HuH-7.5 (cell line): ENCODE measurements around the gene UEVLD.

Source experiments
- DNase-seq: peaks from one replicate; pipeline ENCODE4 v3.0.0; 2011; ENCODE audit warnings: low spot score

Gene UEVLD

DNA sequence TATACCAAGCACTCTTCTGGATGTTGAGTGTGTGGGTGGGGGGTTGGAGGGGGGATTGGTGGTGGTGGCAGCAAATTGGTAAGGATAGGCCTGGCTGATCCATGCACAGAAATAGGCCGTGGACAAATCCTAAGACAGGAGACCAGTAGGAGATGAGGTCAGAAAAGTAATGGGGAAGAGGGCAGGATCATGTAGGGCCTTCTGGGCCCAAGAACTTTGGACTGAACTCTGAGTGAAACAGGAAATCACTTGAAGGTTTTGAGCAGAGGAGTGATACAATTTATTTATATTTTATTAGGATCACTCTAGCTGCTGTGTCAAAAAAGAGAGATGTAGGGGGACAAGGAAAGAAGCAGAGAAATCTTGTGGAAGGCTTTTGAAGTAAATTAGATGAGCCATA lies 90.5 kb downstream of the UEVLD start:
- no peak for DNase-seq

DNA sequence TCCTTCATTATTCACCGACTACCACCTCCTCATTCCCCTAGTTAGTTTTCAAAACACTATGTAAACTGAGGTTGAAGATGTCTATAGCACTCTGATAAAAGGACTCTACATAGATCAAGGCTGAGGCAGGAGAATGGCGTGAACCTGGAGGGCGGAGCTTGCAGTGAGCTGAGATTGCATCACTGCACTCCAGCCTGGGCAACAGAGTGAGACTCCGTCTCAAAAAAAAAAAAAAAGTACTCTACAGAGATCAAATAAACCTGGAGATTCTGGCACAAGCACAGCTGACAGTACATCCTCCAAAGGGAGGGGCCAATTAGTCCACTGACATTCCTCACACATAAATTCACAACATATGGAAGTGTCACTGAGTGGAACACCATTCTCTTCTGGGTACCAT lies 92.8 kb downstream of the UEVLD start:
- no peak for DNase-seq

DNA sequence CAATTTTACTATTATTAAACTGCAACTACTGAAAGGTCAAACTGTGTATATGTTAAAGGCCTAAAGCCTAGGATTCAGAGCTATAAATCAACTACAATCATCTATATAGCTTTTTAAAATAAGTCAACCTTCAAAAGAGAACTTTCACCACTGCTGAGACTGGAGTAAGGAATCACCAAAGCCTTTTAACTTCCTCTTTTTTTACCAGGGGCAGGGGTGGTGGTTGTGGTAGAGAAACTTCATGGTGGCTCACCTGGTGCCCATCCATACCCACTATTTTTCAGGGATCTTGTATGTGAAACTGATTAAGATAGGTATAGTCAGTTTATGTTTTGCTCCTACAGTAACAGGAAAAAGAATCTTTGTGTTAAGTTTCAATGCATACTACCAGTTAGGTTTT lies 93.3 kb downstream of the UEVLD start:
- no peak for DNase-seq

DNA sequence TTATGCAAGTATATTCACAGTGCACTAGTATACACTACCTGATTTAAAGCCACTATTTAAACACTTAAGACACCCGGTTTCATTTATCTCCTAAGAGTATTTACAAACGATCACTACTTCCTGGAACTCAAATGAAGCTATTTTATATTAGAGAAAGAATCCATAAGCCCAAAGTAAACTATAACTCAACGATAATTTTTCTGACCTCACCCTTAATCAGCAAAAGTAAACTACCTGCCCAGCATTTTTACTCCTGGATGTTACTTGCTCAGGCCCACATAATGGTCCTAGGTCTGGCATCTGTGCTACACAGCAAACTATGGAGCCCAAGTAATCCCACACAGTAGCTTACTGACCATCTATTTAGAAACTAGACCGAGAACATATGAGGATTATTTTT lies 95.2 kb downstream of the UEVLD start:
- DNase-seq = no peak

DNA sequence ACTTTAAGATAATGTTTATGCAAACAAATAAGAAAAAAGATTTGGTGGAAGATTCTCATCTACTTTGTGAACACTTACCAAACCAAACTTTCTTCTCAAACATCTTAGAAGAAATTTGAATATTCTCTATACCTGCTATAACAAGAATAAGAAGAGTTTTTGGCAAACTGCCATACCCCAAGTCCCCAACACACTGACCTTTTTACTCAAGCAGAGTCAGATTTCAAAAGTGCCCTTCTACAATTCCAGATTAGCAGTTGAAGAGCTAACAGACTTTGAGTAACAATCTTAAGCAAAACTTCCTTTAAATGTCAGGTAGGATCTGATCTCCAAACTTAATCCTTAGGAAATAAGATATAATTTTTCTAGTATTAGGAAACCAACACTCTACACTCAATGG lies 95.6 kb downstream of the UEVLD start:
- no peak for DNase-seq

DNA sequence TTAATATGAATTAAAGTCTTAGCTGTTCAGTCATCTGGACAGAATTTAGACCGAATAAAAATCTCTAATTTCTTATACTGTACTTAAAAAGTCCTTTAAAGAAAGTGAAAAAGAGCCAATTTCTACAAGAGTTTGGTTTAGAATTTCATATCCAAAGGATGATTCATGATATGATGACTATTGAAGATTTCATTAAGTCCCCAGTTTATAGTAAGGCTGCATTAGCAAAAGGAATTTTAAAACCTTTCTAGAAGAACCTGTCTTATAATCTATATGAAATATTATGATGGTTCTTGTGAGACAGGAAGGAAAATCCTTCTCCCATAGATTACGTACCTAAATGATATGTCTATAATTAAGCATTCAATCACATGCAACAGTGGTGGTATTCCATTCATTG lies 96.6 kb downstream of the UEVLD start:
- no peak for DNase-seq

DNA sequence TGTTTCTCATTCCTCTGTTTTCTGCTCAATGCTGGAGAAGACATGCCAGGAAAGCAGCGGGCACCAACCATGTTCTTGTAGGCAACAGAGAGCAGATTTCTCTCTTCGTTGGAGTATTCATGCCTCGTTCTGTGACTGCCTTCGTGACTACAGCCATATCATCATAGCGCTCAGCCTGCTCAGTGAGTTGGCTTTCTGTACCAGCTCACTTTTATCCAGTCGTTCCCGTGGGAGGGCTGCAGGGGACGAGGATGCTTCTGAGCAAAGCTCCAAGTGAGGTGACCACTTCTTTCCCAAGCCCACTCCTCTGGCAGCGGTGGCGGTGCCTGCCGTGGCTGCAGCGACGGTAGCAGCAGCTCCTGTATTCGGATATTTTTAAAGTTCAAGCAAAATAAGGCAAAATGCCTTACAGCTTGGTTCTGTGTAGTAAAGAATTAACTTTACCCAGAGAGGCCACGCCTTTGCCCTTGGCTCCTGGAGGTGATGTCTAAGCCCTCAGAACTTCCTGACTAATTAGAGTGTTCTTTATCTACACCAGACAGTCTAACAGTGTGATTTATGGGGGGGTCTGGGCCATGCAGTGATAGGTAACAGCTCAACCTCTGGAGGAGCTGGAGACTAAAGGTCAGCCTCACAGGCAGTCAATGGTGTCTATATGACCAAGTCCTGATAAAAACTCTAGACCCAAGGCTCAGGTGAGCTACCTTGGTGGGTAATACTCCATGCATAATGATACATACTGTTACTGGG lies 97.6 kb downstream of the UEVLD start:
- no peak for DNase-seq

DNA sequence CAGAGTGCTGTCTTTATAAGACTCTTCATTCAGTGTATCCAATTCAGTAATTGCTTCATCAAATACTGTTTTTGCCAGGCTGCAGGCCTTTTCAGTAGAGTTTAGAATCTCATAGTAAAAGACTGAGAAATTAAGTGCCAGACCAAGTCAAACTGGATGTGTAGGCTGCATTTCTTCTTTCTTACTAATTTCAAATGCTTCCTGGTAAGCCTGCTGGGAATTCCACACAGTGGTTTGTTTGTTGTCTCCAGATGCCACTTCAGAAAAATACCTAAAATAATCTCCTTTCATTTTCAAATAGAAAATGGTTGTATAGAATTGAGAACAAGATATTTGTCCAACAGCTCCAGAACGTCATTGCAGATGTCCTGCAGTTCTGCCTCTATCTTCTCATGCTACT lies 98.2 kb downstream of the UEVLD start:
- DNase-seq = no peak

DNA sequence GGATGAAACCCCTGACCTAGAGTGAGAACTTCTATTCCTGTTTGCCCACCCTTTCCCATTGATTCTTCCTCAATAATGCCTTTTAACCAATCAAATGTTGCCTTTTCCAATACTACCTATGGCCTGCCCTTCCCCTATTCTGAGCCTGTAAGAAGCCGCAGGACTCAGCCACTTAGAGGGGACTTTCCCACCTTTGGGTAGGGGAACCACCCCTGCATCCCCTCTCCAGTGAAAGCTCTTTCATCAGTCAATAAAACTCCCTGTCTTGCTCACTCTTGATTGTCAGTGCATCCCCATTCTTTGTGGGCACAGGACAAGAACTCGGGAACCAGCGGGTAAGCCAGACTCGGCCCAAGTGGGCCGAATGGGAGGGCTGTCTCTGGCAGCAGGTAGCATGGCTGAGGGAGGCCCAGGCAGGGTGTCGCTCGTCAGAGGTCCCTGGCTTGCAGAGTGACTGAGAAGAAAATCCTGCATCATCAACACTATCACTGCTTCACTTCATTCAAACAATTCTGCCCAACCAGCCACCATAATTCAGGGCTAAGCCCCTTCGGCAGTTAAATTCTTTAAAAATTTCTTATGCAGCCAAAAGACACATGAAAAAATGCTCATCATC lies 102.5 kb downstream of the UEVLD start:
- no peak for DNase-seq
